Astrocyte of the spinal cord (primary cell): ENCODE data around the gene SSBP3.

ENCODE experiments used
- DNase-seq: peaks from one replicate; pipeline ENCODE4 v3.0.0; 2011; ENCODE audit warnings: low read depth, low spot score
- H3K4me3 ChIP-seq: 2 replicates; pipeline ENCODE4 v1.5.1; 2011; ENCODE audit warnings: low read depth, mild to moderate bottlenecking, low read length, moderate library complexity
- CTCF ChIP-seq: IDR thresholded peaks from 2 replicates; pipeline ENCODE4 v1.5.1; 2012; ENCODE audit warnings: low read depth, mild to moderate bottlenecking, low read length, inconsistent platforms
- in situ Hi-C: cut with HindIII; loops from 2 replicates; pipeline ENCODE4 v1.10.0; 2017; ENCODE audit warnings: low sequenced_read_pairs

SSBP3 gene

GRCh38 chr1:54336116-54336515, 70.1 kb downstream of the SSBP3 start:
- no peak for TF ChIP-seq CTCF
- DNase-seq = no peak
- in situ Hi-C loops = no loop called here
- H3K4me3 ChIP-seq = no peak overlapping the region

GRCh38 chr1:54335755-54336108, 70.5 kb downstream of the SSBP3 start:
- peak overlapping the region; percentile 12 for H3K4me3 ChIP-seq
- in situ Hi-C loops = no loop called here
- DNase-seq = peak; percentile 80
- no peak for TF ChIP-seq CTCF

- peak overlapping the region; percentile 12 for H3K4me3 ChIP-seq
- in situ Hi-C loops = no loop called here
- DNase-seq = peak; percentile 42
- no peak for TF ChIP-seq CTCF
Measured at GRCh38 chr1:54335011-54335754, 71.0 kb downstream of the SSBP3 start.

GRCh38 chr1:54332781-54333585, 73.2 kb downstream of the SSBP3 start:
- TF ChIP-seq CTCF = no peak
- DNase-seq = no peak

GRCh38 chr1:54331843-54332463, 74.2 kb downstream of the SSBP3 start:
- DNase-seq = no peak
- TF ChIP-seq CTCF = no peak
- in situ Hi-C loops = no loop called here
- H3K4me3 ChIP-seq = no peak overlapping the region

More at GRCh38 chr1:54332781-54333585, 73.2 kb downstream of the SSBP3 start:
- H3K4me3 ChIP-seq = no peak overlapping the region
- in situ Hi-C loops = no loop called here

GRCh38 chr1:54331091-54331772, 75.0 kb downstream of the SSBP3 start:
- H3K4me3 ChIP-seq = no peak overlapping the region
- no peak for DNase-seq
- TF ChIP-seq CTCF = no peak
- in situ Hi-C loops = no loop called here
